Raji (cell line): ENCODE data around the gene C17orf75.
A peak's percentile ranks its signal among the peaks of the same experiment; 100 is the strongest.

ENCODE experiments used
- POLR2A ChIP-seq: IDR thresholded peaks from 2 replicates; pipeline ENCODE4 v1.6.1; 2011; ENCODE audit warnings: low read depth, low read length, control low read depth; ENCODE audit not compliant: insufficient read depth

The C17orf75 gene

DNA sequence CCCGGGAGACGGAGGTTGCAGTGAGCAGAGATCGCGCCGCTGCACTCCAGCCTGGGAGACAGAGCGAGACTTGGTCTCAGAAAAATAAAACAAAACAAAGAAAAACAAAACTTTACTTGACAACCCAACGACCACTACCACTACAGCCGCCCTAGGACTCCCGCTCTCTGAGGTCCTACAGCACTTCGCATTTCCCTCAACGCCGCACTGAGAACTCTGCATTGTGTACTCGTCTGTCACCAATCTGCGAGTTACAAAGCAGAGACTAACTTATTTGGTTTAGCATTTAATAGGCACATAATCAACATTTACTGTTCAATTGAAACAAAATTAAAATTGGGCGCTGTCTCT is 7.5 kb upstream of the C17orf75 start:
- TF ChIP-seq POLR2A: no peak

DNA sequence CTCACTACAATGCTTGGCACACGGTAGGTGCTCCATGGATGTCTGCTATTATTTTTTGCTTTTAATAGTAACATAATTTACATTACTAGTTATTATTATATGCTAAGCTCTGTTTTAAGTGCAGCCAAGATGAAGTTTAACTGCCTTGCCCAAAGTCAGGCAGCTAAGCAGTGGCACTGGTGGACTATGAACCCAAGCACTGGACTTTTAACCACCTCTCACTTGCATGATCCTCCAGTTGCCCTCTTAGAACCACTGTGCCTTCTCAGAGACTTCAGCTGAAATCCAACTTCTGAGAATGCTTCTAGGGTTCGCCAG is 6.5 kb upstream of the C17orf75 start:
- TF ChIP-seq POLR2A: no peak

DNA sequence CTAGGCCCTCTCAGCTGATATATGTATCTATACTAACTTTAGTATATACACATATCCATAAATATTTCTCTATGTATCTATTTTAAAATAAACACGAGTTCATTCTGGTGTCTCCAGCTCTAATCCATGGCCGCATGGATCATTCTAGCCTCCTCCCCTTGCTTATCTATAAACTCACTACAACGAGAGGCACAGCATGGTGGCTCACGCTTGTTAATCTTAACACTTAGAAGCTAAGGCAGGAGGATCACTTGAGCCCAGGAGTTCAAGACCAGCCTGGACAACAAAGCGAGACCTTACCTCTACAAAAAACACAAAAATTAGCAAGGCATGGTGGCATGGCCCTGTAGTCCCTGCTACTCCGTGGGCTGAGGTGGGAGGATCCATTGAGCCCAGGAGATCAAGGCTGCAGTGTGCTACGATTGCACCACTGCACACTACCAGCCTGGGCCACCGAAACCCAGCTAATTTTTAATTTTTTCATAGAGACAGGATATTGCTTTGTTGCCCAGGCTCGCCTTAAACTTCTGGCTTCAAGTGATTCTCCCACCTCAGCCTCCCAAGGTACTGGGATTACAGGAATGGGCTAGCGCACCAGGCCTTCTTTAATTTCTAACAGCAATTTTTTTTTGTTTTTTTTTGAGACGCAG is 4.1 kb upstream of the C17orf75 start:
- no peak for TF ChIP-seq POLR2A

DNA sequence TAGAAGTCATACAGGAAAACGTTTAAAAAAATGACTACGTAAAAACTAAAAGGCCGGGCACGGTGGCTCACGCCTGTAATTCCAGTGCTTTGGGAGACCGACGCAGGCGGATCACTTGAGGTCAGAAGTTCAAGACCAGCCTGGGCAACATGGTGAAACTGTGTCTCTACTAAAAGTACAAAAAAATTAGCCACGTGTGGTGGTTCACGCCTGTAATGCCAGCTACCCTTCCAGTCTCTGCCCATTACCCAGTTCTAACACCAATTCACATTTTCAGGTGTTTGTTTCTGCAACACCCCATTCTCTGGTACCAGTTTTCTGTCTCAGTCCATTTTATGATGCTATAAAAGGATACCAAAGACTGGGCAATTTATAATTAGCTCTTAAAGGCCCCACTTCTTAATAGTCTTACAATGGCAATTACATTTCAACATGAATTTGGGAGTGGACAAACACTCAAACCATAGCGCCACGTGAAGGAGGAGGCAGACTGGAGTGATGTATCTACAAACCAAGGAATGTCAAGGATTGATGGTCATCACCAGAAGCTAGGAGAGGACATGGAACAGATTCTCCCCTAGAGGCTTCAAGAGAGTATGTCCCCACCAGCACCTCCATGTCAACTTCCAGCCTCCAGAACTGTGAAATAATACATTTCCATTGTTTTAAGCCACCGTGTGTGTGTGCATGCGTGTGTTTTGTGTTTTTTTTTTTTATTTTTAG is 791 bp upstream of the C17orf75 start:
- no peak for TF ChIP-seq POLR2A

DNA sequence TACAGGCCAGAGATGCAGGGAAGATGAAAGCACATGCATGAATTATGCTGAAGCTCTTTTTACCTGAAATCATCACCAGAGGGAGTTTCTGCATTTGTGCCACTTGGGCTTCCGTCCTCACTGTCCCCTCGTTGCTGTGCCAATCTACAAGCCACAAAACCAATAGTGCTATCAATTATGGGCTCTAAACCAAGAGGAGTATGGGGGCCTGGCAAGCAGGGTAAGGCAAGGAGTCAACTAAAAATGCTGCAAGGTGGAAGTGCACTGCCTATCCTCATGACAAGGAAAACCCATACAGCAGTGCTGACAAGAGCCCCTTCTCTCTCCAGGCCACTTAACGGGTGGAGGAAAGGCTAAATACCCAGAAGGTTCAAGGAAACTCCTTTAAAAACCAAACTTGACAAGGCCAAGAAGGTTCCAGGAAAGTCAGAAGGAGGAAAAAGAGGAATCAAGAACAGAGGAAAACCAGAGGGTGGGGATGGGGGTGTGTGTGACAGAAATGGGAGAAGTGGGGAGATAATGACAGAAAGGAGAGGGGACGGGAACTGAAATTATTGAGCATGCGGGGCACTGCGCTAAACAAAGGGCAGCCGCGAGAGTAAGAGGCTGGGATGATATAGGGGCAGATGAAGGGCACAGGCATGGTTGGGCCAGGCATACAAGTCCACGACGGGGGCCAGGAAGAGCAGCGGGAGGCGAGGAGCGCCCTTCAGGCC is 674 bp downstream of the C17orf75 start:
- TF ChIP-seq POLR2A: no peak

DNA sequence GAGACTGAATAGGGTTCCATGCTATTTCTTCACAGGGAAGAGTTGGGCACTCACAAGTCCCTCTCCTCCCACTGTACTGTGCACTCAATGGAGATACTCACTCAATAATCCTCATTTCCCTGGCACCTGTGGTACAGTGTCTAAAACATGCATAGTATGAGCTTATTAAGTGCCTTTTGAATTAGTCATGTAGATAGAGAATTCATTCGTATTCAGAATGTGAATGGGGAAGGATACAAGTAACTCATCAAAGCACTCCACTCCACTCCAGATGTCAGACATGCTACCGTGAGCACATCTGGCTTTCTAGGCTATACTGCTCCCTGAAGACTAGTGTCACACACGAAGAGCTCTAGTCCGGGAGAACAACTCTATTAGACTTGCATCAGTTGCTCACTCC is 6.3 kb downstream of the C17orf75 start:
- TF ChIP-seq POLR2A: no peak

GRCh38 chr17:32335046-32335445 is 6.9 kb downstream of the C17orf75 start:
- TF ChIP-seq POLR2A: no peak

DNA sequence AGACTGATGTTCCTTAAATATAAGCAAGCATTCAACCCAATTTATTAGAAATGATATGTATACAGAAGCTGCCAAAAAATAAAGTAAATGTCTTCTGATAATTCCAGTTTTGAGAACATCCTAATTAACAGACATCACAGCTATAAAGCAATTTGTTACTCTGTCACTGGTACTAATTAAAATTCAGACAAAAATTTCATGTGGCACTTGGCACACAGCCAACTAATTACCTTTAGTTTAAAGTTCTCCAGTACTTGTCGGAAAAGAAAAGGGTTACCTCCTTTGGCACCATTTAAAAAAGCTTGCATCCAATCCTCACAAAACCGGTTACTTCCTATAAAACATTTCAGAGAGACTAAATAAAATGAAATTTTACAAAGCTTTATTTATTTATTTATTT is 8.8 kb downstream of the C17orf75 start:
- no peak for TF ChIP-seq POLR2A

DNA sequence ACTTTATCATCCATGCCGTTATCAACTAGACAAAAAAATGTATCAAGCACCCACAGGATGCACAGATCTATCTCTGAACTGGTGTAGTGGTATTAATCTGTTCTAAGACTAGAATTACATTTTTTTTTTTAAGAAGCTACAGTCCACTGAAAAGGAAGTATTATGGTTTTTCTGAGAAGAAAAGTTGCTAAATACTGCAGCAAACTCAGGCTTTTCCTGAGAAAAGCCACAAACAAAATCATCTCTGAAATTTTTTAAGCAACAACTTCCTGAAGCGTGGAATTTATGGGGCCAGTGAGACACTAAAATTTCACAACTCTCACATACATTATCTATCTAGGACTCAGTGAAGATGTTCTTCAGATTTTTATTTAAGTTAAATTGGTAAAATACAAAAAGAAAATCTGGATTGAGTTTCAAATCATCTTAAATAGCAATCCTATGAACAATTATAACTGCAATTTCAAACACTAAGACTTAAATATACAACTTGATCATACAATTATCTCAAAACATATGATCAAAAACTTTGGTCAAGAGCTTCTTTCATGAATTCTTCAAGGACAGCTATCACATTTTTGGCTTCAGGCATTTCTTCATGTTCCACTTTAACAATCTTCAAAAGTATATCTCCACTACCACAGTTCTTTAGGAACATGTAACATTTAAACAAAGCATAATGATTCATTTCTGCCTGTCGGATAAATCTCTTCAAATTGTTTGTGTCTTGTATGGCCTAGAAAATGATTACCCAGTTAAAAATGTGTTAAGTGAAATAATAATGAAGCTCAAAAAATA is 10.5 kb downstream of the C17orf75 start:
- TF ChIP-seq POLR2A: no peak

- TF ChIP-seq POLR2A: no peak
Observed at GRCh38 chr17:32330147-32330546, 11.8 kb downstream of the C17orf75 start.

DNA sequence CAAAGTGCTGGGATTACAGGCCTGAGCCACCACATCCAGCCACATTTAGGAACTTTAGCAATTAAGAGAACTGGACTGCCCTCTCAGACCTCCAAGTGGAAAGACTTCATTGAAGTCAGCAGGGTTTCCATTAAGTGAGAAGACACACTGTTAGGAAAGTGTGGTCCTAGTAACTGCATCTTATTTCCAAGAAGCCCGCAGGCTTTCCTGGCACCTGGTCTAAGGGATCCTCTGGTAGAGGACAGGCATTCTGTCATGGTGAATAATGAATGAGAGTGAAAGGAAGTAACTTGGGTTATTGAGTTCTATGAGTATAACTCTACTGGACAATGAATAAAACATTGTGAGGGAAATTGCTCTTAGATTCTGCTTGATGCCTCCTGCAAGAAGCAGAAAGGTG is 14.1 kb downstream of the C17orf75 start:
- no peak for TF ChIP-seq POLR2A

GRCh38 chr17:32323811-32324491 is 18.0 kb downstream of the C17orf75 start:
- no peak for TF ChIP-seq POLR2A

- no peak for TF ChIP-seq POLR2A
Observed at GRCh38 chr17:32323046-32323445, 18.9 kb downstream of the C17orf75 start.

- TF ChIP-seq POLR2A: no peak
Observed at GRCh38 chr17:32320847-32321246, 21.1 kb downstream of the C17orf75 start.

DNA sequence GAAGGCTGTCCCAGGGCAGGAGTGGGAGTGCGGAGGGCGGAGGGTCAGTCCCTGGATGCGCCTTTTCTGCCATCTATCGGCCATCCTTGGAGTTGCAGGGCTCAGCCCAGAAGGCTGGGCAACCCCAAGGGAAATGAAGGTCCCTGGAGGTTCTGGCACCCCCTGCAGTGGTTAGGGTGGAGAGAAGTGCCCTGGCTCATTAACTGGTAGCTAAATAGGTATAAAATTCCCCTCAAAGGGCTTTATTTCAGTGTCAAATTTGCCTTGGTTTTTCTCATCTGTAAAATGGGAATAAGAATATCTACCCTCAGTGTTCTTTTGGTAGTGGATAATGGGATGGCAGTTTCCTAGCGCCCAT is 22.4 kb downstream of the C17orf75 start:
- 0 out of 2 replicates have a peak, but pooled peaks have one; percentile 21 for TF ChIP-seq POLR2A

DNA sequence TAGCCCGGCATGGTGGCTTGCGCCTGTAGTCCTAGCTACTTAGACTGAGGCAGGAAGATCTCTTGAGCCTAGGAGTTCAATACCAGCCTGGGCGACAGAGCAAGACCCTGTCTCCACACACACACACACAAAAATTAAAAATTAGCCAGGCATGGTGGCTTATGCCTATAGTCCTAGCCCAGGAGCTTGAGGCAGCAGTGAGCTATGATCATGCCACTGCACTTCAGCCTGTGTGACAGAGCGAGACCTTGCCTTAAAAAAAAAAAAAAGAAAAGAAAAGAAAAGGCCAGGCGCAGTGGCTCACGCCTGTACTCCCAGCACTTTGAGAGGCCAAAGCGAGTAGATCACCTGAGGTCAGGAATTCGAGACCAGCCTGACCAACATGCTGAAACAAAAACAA is 23.9 kb downstream of the C17orf75 start:
- TF ChIP-seq POLR2A: no peak

- no peak for TF ChIP-seq POLR2A
Observed at GRCh38 chr17:32317353-32317752, 24.6 kb downstream of the C17orf75 start.
